Measurements from ENCODE around the gene RBBP8NL. TPM values are rescaled to one million over a fixed set of nuclear protein-coding genes. Genes with fewer than 3 reads are reported as not detected.

Gene RBBP8NL
- total and polyA plus RNA-seq, 2 of the 8 experiments (the other 6 are each of a cell fraction or from before 2014, with no cell fraction given), result 0.43 to 0.48 TPM

- Histone ChIP-seq H3K27ac (ENCODE audit: low read depth, low read length) (no peak overlapping the region), H3K9ac (replicated peaks in 1 of 4; ENCODE audit: extremely low read depth in 1 of 4, low read depth in 3 of 4, low read length in 3 of 4) (no peak overlapping the region), H3K4me1 (replicated peaks in 1 of 4; ENCODE audit: control insufficient read depth in 3 of 4, insufficient read depth in 4 of 4, low read length in 3 of 4) (0 out of 7 replicates have a peak, but pooled peaks cover 0 to 4% (median 0%) of the 10 kb centered on the region in 4 experiments), H3K27me3 (replicated peaks in 1 of 4; ENCODE audit: control insufficient read depth in 3 of 4, extremely low read depth in 1 of 4, insufficient read depth in 3 of 4, low read length in 3 of 4) (no peaks in the 10 kb centered on the region), H3K79me1 (ENCODE audit: low read depth, low read length) (no peaks in the 10 kb centered on the region), H3K4ac (replicated peaks; ENCODE audit: insufficient read length, low read depth, low read length) (no peak overlapping the region), H3K36me3 (ENCODE audit: control insufficient read depth in 2 of 4, insufficient read depth in 4 of 4, low read length in 3 of 4) (no peaks in the 10 kb centered on the region), H3K23me2 (ENCODE audit: low read depth, low read length) (peaks cover 2% of the 10 kb centered on the region; the same call in 1 of the 2 replicates), H4K91ac (replicated peaks; ENCODE audit: insufficient read length, low read length) (no peak overlapping the region), H3K4me3 (ENCODE audit: extremely low read depth in 1 of 4, insufficient read depth in 2 of 4, low read depth in 3 of 4, low read length in 4 of 4) (no peak overlapping the region), H3K23ac (ENCODE audit: insufficient read length) (no peak overlapping the region), H4K20me1 (replicated peaks in 1 of 2; ENCODE audit: control insufficient read depth in 1 of 2, insufficient read depth in 2 of 2, low read length in 2 of 2) (no peaks in the 10 kb centered on the region), H2BK5ac (ENCODE audit: low read depth, low read length) (no peak overlapping the region; the same call in 1 of the 2 replicates), H4K8ac (ENCODE audit: extremely low read depth, insufficient read depth, low read length) (no peak overlapping the region; the same call in 1 of the 2 replicates), H2BK120ac (replicated peaks; ENCODE audit: low read depth, low read length) (no peak overlapping the region), H4K5ac (ENCODE audit: insufficient read length, low read depth, low read length) (no peak overlapping the region), H2BK15ac (ENCODE audit: low read length) (no peak overlapping the region), H3K56ac (replicated peaks; ENCODE audit: insufficient read length, low read depth, low read length) (no peak overlapping the region), H3K4me2 (ENCODE audit: insufficient read depth in 1 of 2, low read depth in 2 of 2, low read length in 2 of 2) (no peak overlapping the region), H2AFZ (ENCODE audit: low read length) (no peak overlapping the region), H3K79me2 (ENCODE audit: control insufficient read depth in 1 of 2, insufficient read depth in 2 of 2, low read length in 2 of 2) (no peaks in the 10 kb centered on the region), H2BK20ac (ENCODE audit: low read length) (no peak overlapping the region), H3K9me3 (ENCODE audit: insufficient read depth in 2 of 2, low read depth in 1 of 2, low read length in 1 of 2) (no peaks in the 10 kb centered on the region), H2AK5ac (ENCODE audit: low read depth, low read length) (no peak overlapping the region), H3K14ac (ENCODE audit: insufficient read length) (no peak overlapping the region), H3K18ac (ENCODE audit: extremely low read depth, low read length) (no peak overlapping the region), H2BK12ac (ENCODE audit: low read depth, low read length) (no peak overlapping the region)
- DNase-seq (ENCODE audit: low read depth in 1 of 2, low spot score in 2 of 2), result no peak
- CTCF ChIA-PET (ENCODE audit: partially characterized antibody), result interaction anchor here (1.2 kb wide), 2 partner anchors 23 to 53 kb away, joined by 3 read pairs; no protein-coding TSS in a partner anchor
- TF ChIP-seq HDAC6 (IDR thresholded peaks at IDR 0.05; ENCODE audit: low read depth, low read length), result no peak
- no peak for TF ChIP-seq SP4 (IDR thresholded peaks at IDR 0.05; ENCODE audit: low read length)
- no peak for TF ChIP-seq TBP (IDR thresholded peaks at IDR 0.05; ENCODE audit: low read depth, low read length)
- TF ChIP-seq, protein P1, sequence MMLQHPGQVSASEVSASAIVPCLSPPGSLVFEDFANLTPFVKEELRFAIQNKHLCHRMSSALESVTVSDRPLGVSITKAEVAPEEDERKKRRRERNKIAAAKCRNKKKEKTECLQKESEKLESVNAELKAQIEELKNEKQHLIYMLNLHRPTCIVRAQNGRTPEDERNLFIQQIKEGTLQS (IDR thresholded peaks at IDR 0.05; ENCODE audit: insufficient read depth, low read depth, low read length), result no peak
- TF ChIP-seq USF2 (IDR thresholded peaks at IDR 0.05; ENCODE audit: low read length), result no peak
- no peak for TF ChIP-seq EZH2 (IDR thresholded peaks at IDR 0.05; ENCODE audit: low read depth, low read length, severe bottlenecking)
- TF ChIP-seq, protein P2, sequence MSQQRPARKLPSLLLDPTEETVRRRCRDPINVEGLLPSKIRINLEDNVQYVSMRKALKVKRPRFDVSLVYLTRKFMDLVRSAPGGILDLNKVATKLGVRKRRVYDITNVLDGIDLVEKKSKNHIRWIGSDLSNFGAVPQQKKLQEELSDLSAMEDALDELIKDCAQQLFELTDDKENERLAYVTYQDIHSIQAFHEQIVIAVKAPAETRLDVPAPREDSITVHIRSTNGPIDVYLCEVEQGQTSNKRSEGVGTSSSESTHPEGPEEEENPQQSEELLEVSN (IDR thresholded peaks at IDR 0.05), result no peak
- TF ChIP-seq HDAC2 (IDR thresholded peaks at IDR 0.05; ENCODE audit: borderline replicate concordance in 1 of 2, low read depth in 2 of 2, low read length in 2 of 2), result no peak
- TF ChIP-seq SIRT6 (IDR thresholded peaks at IDR 0.05; ENCODE audit: low read length), result no peak
- TF ChIP-seq TAF7 (optimal IDR thresholded peaks at IDR 0.05; ENCODE audit: borderline replicate concordance, low read depth, low read length), result no peak
- 84% methylated on average over 9 of the region's 12 CpGs; no CpG with 5 or more reads in 1 of the 2 experiments for WGBS, 2 experiments (ENCODE audit: extremely low coverage in 1 of 2, insufficient coverage in 1 of 2, insufficient read length in 1 of 2, insufficient replicate concordance in 2 of 2, low coverage in 1 of 2, low lambda C conversion rate in 2 of 2, missing lambda C conversion rate in 1 of 2)
- FAIRE-seq, result no peak
- POLR2A ChIA-PET (ENCODE audit: partially characterized antibody), result interaction anchor here (0.8 to 1.0 kb wide), 2 partner anchors 9 to 21 kb away, joined by 3 read pairs; no protein-coding TSS in a partner anchor
Observed at GRCh38 chr20:62446481-62446880, 19.1 kb upstream of the RBBP8NL start.

Measured in H1 (cell line).